Measurements from ENCODE around the gene LRRC27.

Gene LRRC27

DNA sequence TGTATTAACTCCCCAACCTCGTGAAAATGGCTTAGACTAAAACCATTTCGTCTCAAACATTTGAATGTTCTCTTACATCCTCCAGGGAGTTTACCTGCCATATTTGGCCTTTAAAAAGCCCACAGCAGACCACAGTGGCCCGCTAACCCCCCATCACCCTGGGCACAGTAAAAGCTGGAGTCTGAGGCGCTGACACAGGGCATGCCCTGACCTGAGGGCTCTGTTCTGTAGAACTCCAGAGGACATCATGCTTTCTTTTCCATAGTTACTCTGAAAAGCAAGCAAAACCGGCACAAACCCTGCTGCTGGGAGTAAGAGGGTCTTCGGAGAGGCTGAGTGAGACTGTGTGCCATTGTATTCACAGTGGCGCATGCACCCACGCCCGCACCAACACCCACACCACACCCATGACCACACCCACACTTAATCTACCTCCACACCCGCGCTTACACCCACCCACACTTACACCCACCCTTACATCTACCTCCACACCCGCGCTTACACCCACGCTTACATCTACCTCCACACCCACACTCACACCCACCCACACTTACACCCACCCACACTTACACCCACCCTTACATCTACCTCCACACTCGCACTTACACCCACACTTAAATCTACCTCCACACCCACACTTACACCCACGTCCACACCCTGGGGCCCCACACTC is 32.1 kb downstream of the LRRC27 start:
- H3K4me3 ChIP-seq (ENCODE audit: low read length): no peak overlapping the region
- H3K27ac ChIP-seq (ENCODE audit: low read depth, low read length): no peak overlapping the region
- H3K4me1 ChIP-seq (ENCODE audit: control insufficient read depth, insufficient read depth, low read length): no peaks in the 10 kb centered on the region
- H3K9ac ChIP-seq (ENCODE audit: low read length): no peak overlapping the region
- no peaks in the 10 kb centered on the region for H3K27me3 ChIP-seq (ENCODE audit: control insufficient read depth, insufficient read depth, low read length)
- H3K36me3 ChIP-seq (ENCODE audit: control insufficient read depth, insufficient read depth, low read length): peaks cover 9% of the 10 kb centered on the region

DNA sequence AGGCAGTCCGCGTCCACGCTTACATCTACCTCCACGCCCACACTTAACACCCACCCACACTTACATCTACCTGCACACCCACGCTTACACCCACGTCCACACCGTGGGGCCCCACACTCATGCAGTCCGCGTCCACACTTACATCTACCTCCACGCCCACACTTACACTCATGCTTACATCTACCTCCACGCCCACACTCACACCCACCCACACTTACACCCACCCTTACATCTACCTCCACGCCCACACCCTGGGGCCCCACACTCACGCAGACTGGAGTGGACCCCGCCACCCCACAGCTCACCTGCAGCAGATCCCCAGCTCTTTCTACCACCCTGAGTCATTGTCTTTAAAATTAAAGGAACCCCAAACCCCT is 32.6 kb downstream of the LRRC27 start:
- Histone ChIP-seq H3K4me3 (ENCODE audit: low read length) (no peak overlapping the region), H3K27ac (ENCODE audit: low read depth, low read length) (no peak overlapping the region), H3K4me1 (ENCODE audit: control insufficient read depth, insufficient read depth, low read length) (no peaks in the 10 kb centered on the region), H3K27me3 (ENCODE audit: control insufficient read depth, insufficient read depth, low read length) (no peaks in the 10 kb centered on the region), H3K9ac (ENCODE audit: low read length) (no peak overlapping the region), H3K36me3 (ENCODE audit: control insufficient read depth, insufficient read depth, low read length) (peaks cover 9% of the 10 kb centered on the region)

DNA sequence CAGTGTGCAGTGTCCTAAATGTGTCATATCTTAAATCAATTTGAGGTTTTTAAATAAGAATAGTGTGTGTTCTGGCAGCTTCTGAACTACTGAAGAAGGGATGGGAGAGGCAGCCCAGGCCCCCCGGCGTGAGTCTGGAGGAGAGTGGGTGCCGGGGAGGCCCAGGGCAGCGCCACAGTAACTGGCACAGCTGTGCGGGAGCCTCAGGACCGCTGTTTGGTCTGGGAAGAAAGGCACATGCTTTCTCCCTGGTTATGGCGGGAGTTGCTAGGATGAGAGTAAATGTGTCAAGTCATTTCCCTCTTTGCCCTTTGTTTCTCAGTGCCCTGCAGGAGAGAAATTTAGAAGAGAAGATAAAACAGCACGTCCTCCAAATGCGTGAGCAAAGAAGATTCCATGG is 33.1 kb downstream of the LRRC27 start:
- H3K4me3 ChIP-seq (ENCODE audit: low read length): no peak overlapping the region
- no peak overlapping the region for H3K27ac ChIP-seq (ENCODE audit: low read depth, low read length)
- no peaks in the 10 kb centered on the region for H3K4me1 ChIP-seq (ENCODE audit: control insufficient read depth, insufficient read depth, low read length)
- H3K9ac ChIP-seq (ENCODE audit: low read length): no peak overlapping the region
- H3K36me3 ChIP-seq (ENCODE audit: control insufficient read depth, insufficient read depth, low read length): peaks cover 9% of the 10 kb centered on the region
- no peaks in the 10 kb centered on the region for H3K27me3 ChIP-seq (ENCODE audit: control insufficient read depth, insufficient read depth, low read length)

DNA sequence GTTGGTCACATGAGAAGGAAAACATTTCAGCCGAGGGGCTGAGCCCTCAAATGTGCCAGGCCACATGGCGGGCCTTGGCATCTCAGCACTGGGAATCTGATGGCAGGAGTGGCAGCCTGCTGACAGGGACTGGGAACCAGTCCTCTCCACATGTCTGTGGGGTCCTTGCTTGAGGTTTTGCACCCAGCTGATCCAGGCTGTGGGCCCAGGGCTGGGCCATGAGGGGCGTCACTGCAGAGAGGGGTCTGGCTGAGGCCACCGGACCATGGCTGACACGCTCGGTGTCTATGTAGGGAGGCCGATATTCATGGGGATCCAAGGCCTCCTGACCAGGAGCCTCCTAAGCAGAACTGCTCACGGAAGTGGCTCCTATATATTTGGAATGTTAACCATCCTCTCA is 34.0 kb downstream of the LRRC27 start:
- no peak overlapping the region for H3K9ac ChIP-seq (ENCODE audit: low read length)
- H3K36me3 ChIP-seq (ENCODE audit: control insufficient read depth, insufficient read depth, low read length): peaks cover 9% of the 10 kb centered on the region
- H3K27ac ChIP-seq (ENCODE audit: low read depth, low read length): no peak overlapping the region
- no peaks in the 10 kb centered on the region for H3K4me1 ChIP-seq (ENCODE audit: control insufficient read depth, insufficient read depth, low read length)
- no peak overlapping the region for H3K4me3 ChIP-seq (ENCODE audit: low read length)
- H3K27me3 ChIP-seq (ENCODE audit: control insufficient read depth, insufficient read depth, low read length): no peaks in the 10 kb centered on the region

DNA sequence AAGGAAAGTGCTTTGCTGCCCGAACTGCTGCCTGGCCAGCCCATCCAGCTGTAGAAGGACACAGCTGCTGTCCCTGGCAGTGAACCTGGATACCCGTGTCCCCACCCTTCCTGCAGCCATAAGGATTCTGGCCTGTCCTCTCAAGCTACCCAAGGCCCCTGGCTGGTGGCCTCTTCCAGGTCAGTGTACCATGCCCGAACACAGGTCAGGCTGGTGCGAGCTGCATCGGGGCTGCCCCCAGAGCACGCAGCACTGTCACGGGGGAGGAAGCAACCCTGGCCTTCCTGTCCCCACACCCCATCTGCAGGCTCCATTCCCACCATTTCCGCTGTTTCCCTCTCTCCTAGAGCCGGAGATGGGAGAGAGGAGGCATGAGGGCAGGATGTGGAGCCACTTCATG is 34.5 kb downstream of the LRRC27 start:
- Histone ChIP-seq H3K27me3 (ENCODE audit: control insufficient read depth, insufficient read depth, low read length) (no peaks in the 10 kb centered on the region), H3K4me1 (ENCODE audit: control insufficient read depth, insufficient read depth, low read length) (no peaks in the 10 kb centered on the region), H3K36me3 (ENCODE audit: control insufficient read depth, insufficient read depth, low read length) (peaks cover 9% of the 10 kb centered on the region), H3K27ac (ENCODE audit: low read depth, low read length) (no peak overlapping the region), H3K9ac (ENCODE audit: low read length) (no peak overlapping the region), H3K4me3 (ENCODE audit: low read length) (no peak overlapping the region)

DNA sequence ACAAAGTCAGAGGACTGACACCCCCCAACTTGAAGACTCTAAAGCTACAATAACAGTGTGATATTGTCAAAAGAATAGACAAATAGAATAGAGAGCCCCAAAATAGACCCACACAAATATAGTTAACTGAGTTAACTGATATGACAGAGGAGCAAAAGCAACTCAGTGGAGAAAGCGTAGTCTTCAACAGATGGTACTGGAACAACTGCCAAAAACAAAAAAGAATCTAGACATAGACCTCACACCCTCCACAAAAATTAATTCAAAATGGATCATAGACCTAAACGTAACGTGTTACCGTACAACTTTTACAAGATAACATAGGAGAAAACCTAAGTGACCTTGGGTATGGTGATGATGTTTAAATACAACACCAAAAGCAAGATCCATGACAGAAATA is 36.4 kb downstream of the LRRC27 start:
- no peak overlapping the region for H3K9ac ChIP-seq (ENCODE audit: low read length)
- no peaks in the 10 kb centered on the region for H3K4me1 ChIP-seq (ENCODE audit: control insufficient read depth, insufficient read depth, low read length)
- H3K27me3 ChIP-seq (ENCODE audit: control insufficient read depth, insufficient read depth, low read length): no peaks in the 10 kb centered on the region
- no peak overlapping the region for H3K4me3 ChIP-seq (ENCODE audit: low read length)
- no peak overlapping the region for H3K27ac ChIP-seq (ENCODE audit: low read depth, low read length)
- H3K36me3 ChIP-seq (ENCODE audit: control insufficient read depth, insufficient read depth, low read length): peaks cover 9% of the 10 kb centered on the region

DNA sequence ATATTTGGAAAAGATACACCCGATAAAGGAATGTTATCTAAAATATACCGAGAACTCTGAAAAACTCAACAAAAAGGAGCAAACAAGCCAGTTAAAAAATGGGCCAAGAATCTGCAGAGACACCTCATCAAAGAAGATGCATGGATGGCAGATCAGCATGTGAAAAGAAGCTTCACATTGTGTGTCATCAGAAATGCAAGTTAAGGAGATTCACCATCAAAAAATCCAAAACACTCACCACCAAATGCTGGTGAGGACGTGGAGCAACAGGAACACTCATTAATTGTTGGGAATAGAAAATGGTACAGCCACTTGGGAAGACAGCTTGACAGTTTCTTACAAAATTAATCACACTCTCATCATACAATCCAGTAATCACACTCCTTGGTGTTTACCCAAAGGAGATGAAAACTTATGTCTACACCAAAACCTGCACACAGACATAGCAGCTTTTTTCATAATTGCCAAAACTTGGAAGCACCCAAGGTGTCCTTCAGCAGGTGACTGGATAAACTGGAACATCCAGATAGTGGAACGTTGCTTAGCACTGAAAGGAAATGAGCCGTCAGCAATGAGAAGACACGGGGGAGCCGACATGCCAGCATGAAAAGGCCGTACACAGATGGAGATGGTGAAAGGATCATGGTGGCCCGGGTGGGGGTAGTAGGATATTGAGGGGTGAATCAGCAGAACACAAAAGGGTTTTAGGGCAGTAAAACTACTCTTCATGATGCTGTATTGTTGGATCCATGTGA is 37.1 kb downstream of the LRRC27 start:
- H3K27me3 ChIP-seq (ENCODE audit: control insufficient read depth, insufficient read depth, low read length): no peaks in the 10 kb centered on the region
- H3K4me1 ChIP-seq (ENCODE audit: control insufficient read depth, insufficient read depth, low read length): no peaks in the 10 kb centered on the region
- H3K36me3 ChIP-seq (ENCODE audit: control insufficient read depth, insufficient read depth, low read length): peaks cover 9% of the 10 kb centered on the region
- no peak overlapping the region for H3K27ac ChIP-seq (ENCODE audit: low read depth, low read length)
- no peak overlapping the region for H3K4me3 ChIP-seq (ENCODE audit: low read length)
- no peak overlapping the region for H3K9ac ChIP-seq (ENCODE audit: low read length)

DNA sequence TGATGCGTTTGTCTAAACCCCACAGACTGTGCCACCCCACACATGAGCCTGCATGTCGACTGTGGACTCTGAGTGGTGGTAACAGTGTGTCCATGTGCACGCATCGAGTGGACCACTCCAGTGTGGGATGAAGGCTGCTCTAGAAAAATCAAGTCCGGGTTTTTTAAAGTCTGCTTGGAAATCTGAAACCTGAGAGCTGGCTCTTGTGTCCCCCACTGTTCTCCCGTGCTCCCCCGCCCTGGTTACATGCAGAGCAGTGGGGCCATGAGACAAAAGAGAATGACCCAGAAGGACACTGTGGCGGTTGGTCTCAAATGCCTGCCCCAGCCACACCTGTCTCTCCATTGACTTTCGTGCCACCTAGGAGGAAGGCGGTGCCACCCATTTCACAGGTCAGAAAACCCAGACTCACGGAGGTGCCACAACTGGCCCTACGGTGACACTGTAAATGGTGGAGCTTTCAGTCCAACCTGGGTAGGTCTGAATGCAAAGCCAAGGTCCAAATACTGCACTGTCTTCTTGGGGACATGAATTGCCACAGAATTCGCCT is 37.7 kb downstream of the LRRC27 start:
- Histone ChIP-seq H3K4me3 (ENCODE audit: low read length) (no peak overlapping the region), H3K36me3 (ENCODE audit: control insufficient read depth, insufficient read depth, low read length) (peaks cover 9% of the 10 kb centered on the region), H3K27ac (ENCODE audit: low read depth, low read length) (no peak overlapping the region), H3K9ac (ENCODE audit: low read length) (no peak overlapping the region), H3K4me1 (ENCODE audit: control insufficient read depth, insufficient read depth, low read length) (no peaks in the 10 kb centered on the region), H3K27me3 (ENCODE audit: control insufficient read depth, insufficient read depth, low read length) (no peaks in the 10 kb centered on the region)

DNA sequence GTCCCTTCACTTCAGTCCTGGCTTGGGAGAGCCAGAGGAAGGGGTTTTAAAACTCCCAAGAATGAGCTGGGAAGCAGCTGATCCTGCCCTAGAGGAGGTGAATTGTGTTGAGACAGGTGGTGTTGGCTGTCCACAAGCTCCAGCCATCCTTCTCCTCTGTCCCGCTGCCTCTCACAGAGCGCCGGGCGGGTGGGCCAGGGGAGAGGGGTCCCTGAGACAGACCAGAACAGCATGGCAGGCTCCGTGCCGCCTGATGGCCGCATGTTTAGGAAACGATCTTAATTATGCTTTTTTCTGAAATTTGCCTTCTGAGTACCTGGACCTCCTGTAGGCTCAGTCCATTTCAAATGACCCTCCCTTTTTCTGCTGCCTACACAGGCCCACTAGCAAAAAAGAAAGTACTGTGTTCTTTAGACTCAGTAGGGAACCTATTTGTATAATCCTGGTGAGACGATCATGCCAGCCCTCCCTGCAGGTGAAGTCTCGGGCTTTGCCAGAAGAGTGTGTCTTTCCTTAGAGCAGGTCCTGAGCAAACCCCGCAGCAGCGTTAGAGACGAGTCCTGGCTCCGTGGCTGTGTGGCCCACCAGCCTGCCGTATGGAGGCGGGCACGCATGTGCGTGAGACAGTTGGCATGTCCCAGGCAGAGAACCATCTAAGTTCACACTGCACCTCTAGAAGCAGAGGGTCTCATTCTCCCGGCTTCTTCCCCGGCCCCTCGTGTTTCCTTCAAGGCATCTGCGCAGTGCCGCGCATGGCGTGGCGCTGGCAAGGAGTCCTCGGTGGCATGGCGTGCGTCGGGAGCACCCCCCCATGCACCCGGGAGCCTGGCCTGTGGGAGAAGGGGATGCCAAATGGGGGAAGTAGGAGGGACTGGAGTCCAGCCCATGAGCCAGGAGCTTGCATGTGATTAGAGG is 38.7 kb downstream of the LRRC27 start:
- Histone ChIP-seq H3K9ac (ENCODE audit: low read length) (no peak overlapping the region), H3K4me1 (ENCODE audit: control insufficient read depth, insufficient read depth, low read length) (no peaks in the 10 kb centered on the region), H3K4me3 (ENCODE audit: low read length) (no peak overlapping the region), H3K27me3 (ENCODE audit: control insufficient read depth, insufficient read depth, low read length) (no peaks in the 10 kb centered on the region), H3K27ac (ENCODE audit: low read depth, low read length) (no peak overlapping the region), H3K36me3 (ENCODE audit: control insufficient read depth, insufficient read depth, low read length) (peaks cover 9% of the 10 kb centered on the region)

DNA sequence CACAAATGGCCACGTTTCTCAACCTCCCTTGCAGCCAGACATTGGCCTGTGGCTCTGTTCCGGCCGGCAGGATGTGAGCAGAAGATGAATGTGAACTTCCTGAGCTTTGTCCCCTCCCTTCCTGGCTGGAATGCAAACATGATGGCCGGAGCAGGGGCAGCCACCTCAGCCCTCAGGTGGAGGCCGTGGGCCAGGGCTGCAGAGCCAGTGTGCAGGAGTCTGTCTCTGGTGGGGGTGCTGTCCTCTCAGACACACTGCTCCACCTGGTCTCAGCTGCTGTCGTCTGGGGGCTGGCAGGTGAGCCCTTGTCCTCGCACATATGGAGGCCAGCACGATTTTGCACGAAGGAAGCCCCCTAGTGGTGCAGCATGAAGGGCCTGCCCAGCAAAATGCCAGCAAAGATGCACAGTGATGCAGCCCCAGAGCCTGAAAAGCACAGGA is 39.7 kb downstream of the LRRC27 start:
- Histone ChIP-seq H3K36me3 (ENCODE audit: control insufficient read depth, insufficient read depth, low read length) (peaks cover 6% of the 10 kb centered on the region), H3K4me3 (ENCODE audit: low read length) (no peak overlapping the region), H3K27ac (ENCODE audit: low read depth, low read length) (no peak overlapping the region), H3K27me3 (ENCODE audit: control insufficient read depth, insufficient read depth, low read length) (no peaks in the 10 kb centered on the region), H3K4me1 (ENCODE audit: control insufficient read depth, insufficient read depth, low read length) (no peaks in the 10 kb centered on the region), H3K9ac (ENCODE audit: low read length) (no peak overlapping the region)

DNA sequence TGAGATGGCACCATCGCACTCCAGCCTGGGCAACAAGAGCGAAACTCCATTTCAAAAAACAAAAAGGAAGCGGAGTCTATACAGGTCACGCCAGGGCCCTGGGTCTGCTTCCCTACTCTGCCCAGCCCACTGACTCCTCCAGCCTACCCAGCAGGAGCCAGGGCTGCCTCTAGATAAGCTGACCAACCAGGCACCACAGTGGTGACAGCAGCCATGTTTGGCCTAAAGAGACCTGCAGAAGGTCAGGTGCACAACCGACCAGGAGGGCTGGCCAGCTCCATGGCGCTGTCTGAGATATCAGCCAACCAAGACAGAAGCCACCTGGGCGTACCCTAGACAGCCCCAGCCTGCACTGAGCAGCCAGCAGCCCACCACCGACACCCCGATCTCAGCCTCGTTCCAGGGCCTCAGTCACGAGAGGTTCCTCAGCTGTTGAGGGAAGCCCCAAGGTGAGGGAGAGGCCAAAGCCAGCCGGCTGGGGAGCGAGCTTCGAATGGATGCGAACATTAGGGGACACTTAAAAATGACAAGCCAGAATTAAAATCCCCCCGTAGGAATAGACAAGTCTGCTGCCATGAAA is 40.6 kb downstream of the LRRC27 start:
- Histone ChIP-seq H3K27me3 (ENCODE audit: control insufficient read depth, insufficient read depth, low read length) (no peaks in the 10 kb centered on the region), H3K36me3 (ENCODE audit: control insufficient read depth, insufficient read depth, low read length) (no peaks in the 10 kb centered on the region), H3K4me1 (ENCODE audit: control insufficient read depth, insufficient read depth, low read length) (no peaks in the 10 kb centered on the region), H3K27ac (ENCODE audit: low read depth, low read length) (no peak overlapping the region), H3K4me3 (ENCODE audit: low read length) (no peak overlapping the region), H3K9ac (ENCODE audit: low read length) (no peak overlapping the region)
